NCI-H2029 (cell line): Measurements from ENCODE around the gene MRPL42.
A peak's percentile ranks its signal among the peaks of the same experiment; 100 is the strongest.
"Not testable (repeated sequence)": the region's sequence is repeated elsewhere in the genome, so short reads cannot be mapped to it uniquely, and the experiment has no call there.

Experiments
- DNase-seq: peaks from one replicate; lab custom pipeline; 2025; lab: John Stamatoyannopoulos, UW

Gene MRPL42

GRCh38 chr12:93447555-93448290 is 19.6 kb upstream of the MRPL42 start:
- no peak for DNase-seq

- DNase-seq: peak; percentile 79
Observed at GRCh38 chr12:93448796-93449195, 18.5 kb upstream of the MRPL42 start.

GRCh38 chr12:93449277-93449676 is 18.0 kb upstream of the MRPL42 start:
- no peak for DNase-seq

GRCh38 chr12:93451423-93452158 is 15.7 kb upstream of the MRPL42 start:
- no peak for DNase-seq

- DNase-seq: no peak
Observed at GRCh38 chr12:93453633-93454032, 13.7 kb upstream of the MRPL42 start.

GRCh38 chr12:93456077-93456476 is 11.2 kb upstream of the MRPL42 start:
- no peak for DNase-seq

- DNase-seq: no peak
Observed at GRCh38 chr12:93459097-93459496, 8.2 kb upstream of the MRPL42 start.

- no peak for DNase-seq
Observed at GRCh38 chr12:93460003-93460402, 7.3 kb upstream of the MRPL42 start.

- no peak for DNase-seq
Observed at GRCh38 chr12:93460902-93461301, 6.4 kb upstream of the MRPL42 start.

GRCh38 chr12:93461503-93461902 is 5.8 kb upstream of the MRPL42 start:
- DNase-seq: no peak

GRCh38 chr12:93465841-93466240 is 1.5 kb upstream of the MRPL42 start:
- DNase-seq: no peak

- DNase-seq: no peak
Observed at GRCh38 chr12:93466625-93467350, 526 bp upstream of the MRPL42 start.

- DNase-seq: no peak
Observed at GRCh38 chr12:93468008-93468371, 676 bp downstream of the MRPL42 start.

GRCh38 chr12:93469386-93469785 is 2.1 kb downstream of the MRPL42 start:
- DNase-seq: no peak

- no peak for DNase-seq
Observed at GRCh38 chr12:93476555-93476954, 9.2 kb downstream of the MRPL42 start.

- no peak for DNase-seq
Observed at GRCh38 chr12:93482721-93483120, 15.4 kb downstream of the MRPL42 start.

GRCh38 chr12:93483151-93483807 is 16.0 kb downstream of the MRPL42 start:
- no peak for DNase-seq

- DNase-seq: no peak
Observed at GRCh38 chr12:93484315-93484981, 17.1 kb downstream of the MRPL42 start.

- not testable (repeated sequence) for DNase-seq
Observed at GRCh38 chr12:93492808-93493207, 25.5 kb downstream of the MRPL42 start.

- DNase-seq: no peak
Observed at GRCh38 chr12:93494096-93494495, 26.8 kb downstream of the MRPL42 start.

GRCh38 chr12:93497456-93497855 is 30.1 kb downstream of the MRPL42 start:
- no peak for DNase-seq

- not testable (repeated sequence) for DNase-seq
Observed at GRCh38 chr12:93498813-93499212, 31.5 kb downstream of the MRPL42 start.
